Esophagus squamous epithelium (tissue), 5 donors: ENCODE results near the gene MAP2K6. TPM values are rescaled to one million over a fixed set of nuclear protein-coding genes. Genes with fewer than 3 reads are reported as not detected.

Source experiments
- DNase-seq: peaks from one replicate; lab custom pipeline; 2025; lab: John Stamatoyannopoulos, UW
- H3K27ac ChIP-seq, 4 donors: fragments of 200-600 bp; sonication (generic); one replicate each; pipeline ENCODE4 v1.5.1; 2016 to 2019; ENCODE audit warnings: mild to moderate bottlenecking in 1 of 4
- H3K27me3 ChIP-seq, 4 donors: fragments of 200-600 bp; sonication (generic); 1 replicate in 3 of 4; 2 replicates in 1 of 4; pipeline versions ENCODE4 v1.5.1 to v1.6.0; 2017 to 2021; ENCODE audit warnings: antibody characterized with exemption in 1 of 4
- H3K36me3 ChIP-seq, 3 donors: fragments of 200-600 bp; sonication (generic); one replicate each; pipeline ENCODE4 v1.5.1; 2016 to 2019
- H3K4me1 ChIP-seq, 3 donors: fragments of 200-600 bp; sonication (generic); one replicate each; pipeline ENCODE4 v1.5.1; 2017 to 2019
- H3K4me3 ChIP-seq, 4 donors: fragments of 200-600 bp; sonication (generic); 1 replicate in 3 of 4; 2 replicates in 1 of 4; pipeline ENCODE4 v1.5.1; 2016 to 2019; ENCODE audit warnings: mild to moderate bottlenecking in 2 of 4, moderate library complexity in 1 of 4
- H3K9me3 ChIP-seq, 3 donors: fragments of 200-600 bp; sonication (generic); one replicate each; pipeline ENCODE4 v1.5.1; 2016 to 2019
- POLR2A ChIP-seq, 4 donors: fragments of 450-650 bp; IDR thresholded peaks; one replicate each; pipeline ENCODE4 v1.6.1; 2017; ENCODE audit warnings: antibody characterized with exemption in 4 of 4, mild to moderate bottlenecking in 4 of 4, moderate library complexity in 3 of 4
- WGBS, 2 donors: methylation state at CpG; one replicate each; pipeline ENCODE4 v1.1.5; 2018; 5-methylcytosine and 5-hydroxymethylcytosine counted together
- intact Hi-C: fragments of 100-400 bp; cut with DNase I; formaldehyde crosslinking; loops from one replicate; pipeline ENCODE4 v1.15.0; 2022
- total RNA-seq, 4 donors: library from RNA; depleted of rRNA; stranded (reverse); fragments of >200 nt; gene quantifications; one replicate each; pipeline ENCODE4 v1.1.0, GENCODE V29; 2016
- TF ChIP-seq, protein P1 (sequence below), 6 experiments: fragments of 450-650 bp in 4 of 6; fragments of 200-600 bp in 2 of 6; sonication (generic) in 2 of 6; IDR thresholded peaks; one replicate each; pipeline ENCODE4 v1.5.1; 2016 to 2019; ENCODE audit warnings: antibody characterized with exemption in 6 of 6, mild to moderate bottlenecking in 4 of 6, moderate library complexity in 4 of 6
- donor health status: DM: yes; HTN: yes; CAD: no.

MAP2K6 gene
- total RNA-seq, 4 donors from 2014 or later = 1.5 to 15.0 (median 2.5) TPM

DNA sequence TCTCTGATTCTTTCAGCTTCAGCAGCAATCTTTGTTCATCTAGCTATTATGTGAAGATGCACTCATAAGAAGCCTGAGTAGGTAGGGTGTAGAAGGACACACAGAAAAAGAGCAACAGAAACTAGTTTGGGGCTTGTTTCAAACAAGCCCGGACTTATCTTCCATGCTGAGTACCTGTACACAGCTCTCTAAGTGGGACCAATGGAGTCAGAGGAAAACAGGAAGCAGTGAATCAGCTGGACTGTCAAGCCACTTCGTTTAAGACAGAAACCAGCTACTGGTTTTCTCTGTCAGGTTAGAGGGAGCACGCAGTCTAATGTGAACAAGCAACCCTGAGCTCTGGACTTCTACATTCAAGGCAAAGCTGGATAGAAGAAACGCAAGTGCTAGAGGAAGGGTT lies 16.0 kb downstream of the MAP2K6 start:
- no peak for TF ChIP-seq POLR2A (IDR thresholded peaks at IDR 0.05)
- TF ChIP-seq, protein P1, sequence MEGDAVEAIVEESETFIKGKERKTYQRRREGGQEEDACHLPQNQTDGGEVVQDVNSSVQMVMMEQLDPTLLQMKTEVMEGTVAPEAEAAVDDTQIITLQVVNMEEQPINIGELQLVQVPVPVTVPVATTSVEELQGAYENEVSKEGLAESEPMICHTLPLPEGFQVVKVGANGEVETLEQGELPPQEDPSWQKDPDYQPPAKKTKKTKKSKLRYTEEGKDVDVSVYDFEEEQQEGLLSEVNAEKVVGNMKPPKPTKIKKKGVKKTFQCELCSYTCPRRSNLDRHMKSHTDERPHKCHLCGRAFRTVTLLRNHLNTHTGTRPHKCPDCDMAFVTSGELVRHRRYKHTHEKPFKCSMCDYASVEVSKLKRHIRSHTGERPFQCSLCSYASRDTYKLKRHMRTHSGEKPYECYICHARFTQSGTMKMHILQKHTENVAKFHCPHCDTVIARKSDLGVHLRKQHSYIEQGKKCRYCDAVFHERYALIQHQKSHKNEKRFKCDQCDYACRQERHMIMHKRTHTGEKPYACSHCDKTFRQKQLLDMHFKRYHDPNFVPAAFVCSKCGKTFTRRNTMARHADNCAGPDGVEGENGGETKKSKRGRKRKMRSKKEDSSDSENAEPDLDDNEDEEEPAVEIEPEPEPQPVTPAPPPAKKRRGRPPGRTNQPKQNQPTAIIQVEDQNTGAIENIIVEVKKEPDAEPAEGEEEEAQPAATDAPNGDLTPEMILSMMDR (IDR thresholded peaks at IDR 0.05) = no peak
- Histone ChIP-seq H3K4me3 (no peak overlapping the region), H3K4me1 (peaks cover 8 to 62% (median 9%) of the 10 kb centered on the region in 3 donors), H3K27ac (peak overlapping the region; percentile 43 to 88 (median 84)), H3K36me3 (no peaks in the 10 kb centered on the region), H3K9me3 (no peaks in the 10 kb centered on the region), H3K27me3 (no peaks in the 10 kb centered on the region)
- DNase-seq = no peak
- intact Hi-C loops = no loop called here
- 12 to 30% methylated on average over 4 of the region's 4 CpGs for WGBS, 2 donors

DNA sequence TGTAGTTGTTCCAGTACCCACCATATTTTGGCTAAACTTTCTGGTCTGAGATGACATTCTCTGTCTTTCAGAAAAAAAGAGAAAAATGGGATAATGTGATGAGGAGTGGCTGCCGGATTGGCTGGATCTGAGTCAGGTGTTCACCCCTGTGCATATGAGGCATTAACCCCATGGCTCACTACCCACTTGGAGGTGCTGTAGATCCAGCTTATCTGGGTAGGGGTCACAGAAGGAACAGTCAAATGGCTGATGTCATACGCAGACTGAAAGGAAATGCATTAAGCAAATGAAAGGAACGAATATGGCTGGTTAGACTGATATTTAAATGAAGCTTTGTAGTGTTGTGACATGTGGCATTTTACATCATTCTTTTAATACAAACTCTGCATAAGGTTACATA lies 17.3 kb downstream of the MAP2K6 start:
- H3K36me3 ChIP-seq = no peaks in the 10 kb centered on the region
- intact Hi-C loops = no loop called here
- TF ChIP-seq, protein P1 (IDR thresholded peaks at IDR 0.05) = no peak
- no peak for TF ChIP-seq POLR2A (IDR thresholded peaks at IDR 0.05)
- 95% methylated on average over 3 of the region's 3 CpGs for WGBS, 2 donors
- H3K4me1 ChIP-seq = peaks cover 8 to 57% (median 9%) of the 10 kb centered on the region in 3 donors
- no peaks in the 10 kb centered on the region for H3K27me3 ChIP-seq
- H3K9me3 ChIP-seq = no peaks in the 10 kb centered on the region
- no peak for DNase-seq
- H3K4me3 ChIP-seq = no peak overlapping the region
- H3K27ac ChIP-seq = no peak overlapping the region

DNA sequence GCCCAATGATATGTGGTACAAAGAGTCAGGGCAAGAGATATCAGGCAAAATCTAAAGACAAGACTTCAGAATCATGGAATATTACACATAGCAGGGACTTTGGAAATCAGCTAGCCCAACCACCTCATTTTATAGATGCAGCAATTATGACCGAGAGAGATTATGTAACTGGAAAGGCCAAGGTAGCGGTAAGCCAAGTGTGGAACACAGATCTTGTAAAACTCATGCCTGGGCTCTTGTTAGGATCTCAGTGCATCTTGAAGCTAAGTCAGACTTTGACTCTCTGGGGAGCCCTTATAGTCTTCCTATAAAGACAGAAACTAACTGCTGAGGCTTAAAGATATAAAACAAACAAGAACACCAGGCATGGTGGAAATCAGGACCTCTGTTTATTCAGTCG lies 18.6 kb downstream of the MAP2K6 start:
- no peak for DNase-seq
- H3K27ac ChIP-seq = no peak overlapping the region
- H3K27me3 ChIP-seq = no peaks in the 10 kb centered on the region
- TF ChIP-seq, protein P1 (IDR thresholded peaks at IDR 0.05) = no peak
- no peak for TF ChIP-seq POLR2A (IDR thresholded peaks at IDR 0.05)
- H3K4me3 ChIP-seq = no peak overlapping the region
- peaks cover 7 to 51% (median 8%) of the 10 kb centered on the region in 3 donors for H3K4me1 ChIP-seq
- H3K9me3 ChIP-seq = no peaks in the 10 kb centered on the region
- WGBS, 2 donors = 80 to 88% methylated on average over 3 of the region's 3 CpGs
- H3K36me3 ChIP-seq = no peaks in the 10 kb centered on the region
- intact Hi-C loops = no loop called here

DNA sequence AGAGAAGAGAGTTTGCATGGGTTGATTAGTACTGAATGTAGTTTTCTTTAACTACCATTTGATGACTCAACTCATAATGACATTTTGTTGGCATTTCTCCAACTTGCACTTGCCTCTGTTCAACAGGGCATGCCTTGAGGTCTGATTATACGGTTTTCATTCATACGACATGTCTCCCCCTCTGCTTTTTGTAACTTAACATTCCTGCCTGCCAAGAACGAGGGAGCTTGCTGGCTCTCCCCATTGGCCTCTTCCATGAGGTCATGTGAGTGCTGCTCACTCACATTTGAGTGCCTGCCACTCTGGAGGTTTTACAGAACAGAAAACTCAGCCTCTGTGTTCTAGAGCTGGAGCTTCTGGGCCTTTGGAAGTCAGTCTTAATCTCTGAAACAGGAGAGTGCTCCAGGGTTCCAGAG lies 19.7 kb downstream of the MAP2K6 start:
- peaks cover 3 to 44% (median 8%) of the 10 kb centered on the region in 3 donors for H3K4me1 ChIP-seq
- no peaks in the 10 kb centered on the region for H3K27me3 ChIP-seq
- no peaks in the 10 kb centered on the region for H3K9me3 ChIP-seq
- no peaks in the 10 kb centered on the region for H3K36me3 ChIP-seq
- TF ChIP-seq, protein P1 (IDR thresholded peaks at IDR 0.05) = no peak
- no peak for TF ChIP-seq POLR2A (IDR thresholded peaks at IDR 0.05)
- intact Hi-C loops = no loop called here
- H3K4me3 ChIP-seq = no peak overlapping the region
- H3K27ac ChIP-seq = peak overlapping the region in 2 of 4 donors; percentile 29 to 57
- 26 to 46% methylated on average over 3 of the region's 3 CpGs for WGBS, 2 donors
- DNase-seq = no peak

DNA sequence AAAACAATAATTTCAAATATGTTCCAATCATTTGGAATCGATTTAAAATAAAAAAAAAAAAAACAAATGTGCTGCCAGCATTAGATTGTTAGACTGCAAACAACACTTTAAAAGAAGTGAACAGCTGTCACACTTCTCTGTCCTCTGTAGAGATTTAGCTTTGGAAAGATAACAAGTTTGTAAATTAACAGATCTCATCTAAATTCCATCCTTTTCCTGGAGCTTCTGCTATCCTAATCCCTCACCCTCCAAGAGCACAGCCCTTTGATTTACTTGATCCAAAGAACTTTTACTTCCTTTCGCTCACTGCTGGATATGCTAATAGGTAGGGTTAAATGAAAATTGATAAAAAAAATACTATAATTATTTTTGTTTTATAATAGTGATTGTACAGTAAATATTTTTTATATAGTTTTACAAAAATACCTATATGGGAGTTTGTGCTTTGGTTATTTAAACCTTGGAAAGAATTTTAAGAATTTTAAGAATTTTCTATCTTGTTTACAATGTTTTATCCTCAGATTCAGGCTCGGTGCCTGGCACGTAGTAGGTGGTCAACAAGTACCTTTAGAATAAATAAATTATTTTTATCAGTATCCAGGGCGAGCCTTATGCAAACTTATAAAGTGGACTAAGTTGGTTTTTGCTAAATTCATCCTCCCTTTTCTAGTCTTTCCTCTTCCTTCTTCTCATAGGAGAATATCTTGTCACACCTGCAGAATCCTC lies 21.6 kb downstream of the MAP2K6 start:
- Histone ChIP-seq H3K4me1 (peaks cover 0 to 24% (median 5%) of the 10 kb centered on the region in 3 donors), H3K4me3 (no peak overlapping the region), H3K27me3 (no peaks in the 10 kb centered on the region), H3K36me3 (no peaks in the 10 kb centered on the region), H3K27ac (no peak overlapping the region), H3K9me3 (peaks cover 0 to 6% (median 0%) of the 10 kb centered on the region in 3 donors)
- 70 to 80% methylated on average over 5 of the region's 5 CpGs for WGBS, 2 donors
- intact Hi-C loops = no loop called here
- no peak for TF ChIP-seq POLR2A (IDR thresholded peaks at IDR 0.05)
- DNase-seq = no peak
